ENCODE data around the gene ADGRL3.

The ADGRL3 gene

DNA sequence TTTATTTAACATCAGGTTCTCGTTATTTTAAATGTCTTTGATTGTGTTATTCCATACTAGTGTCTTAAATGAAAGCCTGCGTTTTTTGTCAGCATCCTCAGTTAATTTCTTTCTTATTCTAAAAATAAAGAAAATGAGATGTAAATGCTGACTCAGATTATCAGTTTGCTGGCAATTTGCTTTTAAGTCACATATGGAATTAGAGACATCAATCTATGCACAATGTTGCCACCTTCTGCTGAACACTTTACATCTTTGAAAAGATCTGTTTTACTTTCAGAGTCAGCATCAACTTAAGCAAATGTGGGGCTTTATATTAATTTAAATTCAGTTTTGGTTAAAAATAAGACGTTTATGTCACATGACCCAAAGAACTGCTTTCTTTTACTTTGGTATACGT is 99.2 kb downstream of the ADGRL3 start:
- Mint-ChIP-seq H3K36me3 (ENCODE audit: insufficient read depth) (no peaks in the 10 kb centered on the region), H3K27me3 (no peaks in the 10 kb centered on the region), H3K27ac (ENCODE audit: low read depth) (no peak overlapping the region), H3K4me3 (no peak overlapping the region), H3K9me3 (peaks cover 16% of the 10 kb centered on the region), H3K4me1 (no peaks in the 10 kb centered on the region)
- no peak for DNase-seq (ENCODE audit: low spot score in 2 of 2)
- ATAC-seq (replicated peaks; ENCODE audit: extremely low read depth, poor library complexity, severe bottlenecking): no peak

DNA sequence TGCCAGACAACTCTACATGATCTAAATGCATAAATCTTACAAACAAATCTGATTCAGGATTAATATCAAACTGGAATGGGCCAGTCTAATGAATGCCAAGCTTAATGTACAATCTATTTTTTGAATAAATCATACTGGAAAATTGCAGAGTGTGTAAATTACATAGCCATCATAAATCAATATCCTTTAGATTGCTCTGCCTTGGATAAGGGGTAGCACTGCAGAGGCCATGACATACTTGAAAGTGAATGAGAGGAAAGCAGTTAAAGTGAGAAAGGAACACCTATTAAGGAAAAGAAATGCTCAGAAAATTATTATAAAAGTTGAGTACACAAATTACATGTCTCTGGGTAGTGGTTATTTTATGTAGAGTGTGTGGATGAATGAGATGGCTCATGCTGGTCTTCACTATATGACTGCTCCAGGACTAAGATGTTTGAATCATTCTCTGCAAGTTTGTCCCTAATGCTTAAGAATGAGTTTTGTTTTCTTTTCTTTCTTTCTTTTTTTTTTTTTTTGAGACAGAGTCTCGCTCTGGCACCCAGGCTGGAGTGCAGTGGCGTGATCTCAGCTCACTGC is 100.2 kb downstream of the ADGRL3 start:
- Mint-ChIP-seq H3K4me1 (no peaks in the 10 kb centered on the region), H3K4me3 (no peak overlapping the region), H3K36me3 (ENCODE audit: insufficient read depth) (no peaks in the 10 kb centered on the region), H3K27me3 (no peaks in the 10 kb centered on the region), H3K9me3 (peaks cover 12% of the 10 kb centered on the region), H3K27ac (ENCODE audit: low read depth) (no peak overlapping the region)
- ATAC-seq (replicated peaks; ENCODE audit: extremely low read depth, poor library complexity, severe bottlenecking): no peak
- no peak for DNase-seq (ENCODE audit: low spot score in 2 of 2)

DNA sequence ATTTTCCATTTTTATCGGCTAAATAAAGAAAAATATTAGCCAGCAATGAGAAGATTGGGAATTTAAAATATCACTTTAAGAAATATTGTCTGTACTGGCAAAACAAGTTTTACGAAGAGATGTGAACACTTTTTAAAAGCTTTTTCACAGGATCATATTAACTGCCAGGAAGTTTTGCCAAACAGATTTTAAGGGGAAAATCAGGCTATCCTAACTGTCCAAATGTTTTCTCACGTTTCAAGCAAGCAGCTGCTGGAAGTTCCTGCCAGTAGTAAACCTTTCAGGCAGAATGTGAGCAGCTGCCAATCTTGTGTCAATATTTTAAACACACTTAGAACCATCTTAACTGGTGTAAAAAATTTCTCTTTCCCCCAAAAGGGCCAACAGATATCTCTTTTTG is 101.1 kb downstream of the ADGRL3 start:
- Mint-ChIP-seq H3K36me3 (ENCODE audit: insufficient read depth) (no peaks in the 10 kb centered on the region), H3K4me1 (no peaks in the 10 kb centered on the region), H3K4me3 (no peak overlapping the region), H3K27ac (ENCODE audit: low read depth) (no peak overlapping the region), H3K9me3 (peaks cover 11% of the 10 kb centered on the region), H3K27me3 (no peaks in the 10 kb centered on the region)
- no peak for ATAC-seq (replicated peaks; ENCODE audit: extremely low read depth, poor library complexity, severe bottlenecking)
- DNase-seq (ENCODE audit: low spot score in 2 of 2): no peak

DNA sequence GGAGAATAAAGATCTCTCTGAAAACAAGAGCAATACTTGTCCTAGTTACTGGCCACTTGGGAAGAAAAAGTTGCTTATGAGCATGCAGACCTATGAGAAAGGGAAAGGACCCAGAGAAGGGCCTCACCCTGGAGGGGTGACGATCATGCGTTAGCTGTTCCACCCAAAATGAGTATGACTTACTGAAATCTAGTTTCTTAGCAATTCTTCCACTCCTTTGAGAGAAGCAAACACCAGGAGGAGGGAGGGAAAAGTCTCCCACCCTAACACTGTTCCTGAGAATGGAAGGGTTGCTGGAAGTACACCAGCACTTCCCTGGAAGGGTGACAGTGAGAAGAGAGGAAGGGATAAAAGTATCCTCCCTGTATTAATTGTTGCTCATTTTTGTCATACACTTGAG is 107.9 kb downstream of the ADGRL3 start:
- Mint-ChIP-seq H3K27ac (ENCODE audit: low read depth) (no peak overlapping the region), H3K4me3 (no peak overlapping the region), H3K9me3 (peaks cover 15% of the 10 kb centered on the region), H3K36me3 (ENCODE audit: insufficient read depth) (no peaks in the 10 kb centered on the region), H3K27me3 (no peaks in the 10 kb centered on the region), H3K4me1 (no peaks in the 10 kb centered on the region)
- ATAC-seq (replicated peaks; ENCODE audit: extremely low read depth, poor library complexity, severe bottlenecking): no peak
- DNase-seq (ENCODE audit: low spot score in 2 of 2): no peak

DNA sequence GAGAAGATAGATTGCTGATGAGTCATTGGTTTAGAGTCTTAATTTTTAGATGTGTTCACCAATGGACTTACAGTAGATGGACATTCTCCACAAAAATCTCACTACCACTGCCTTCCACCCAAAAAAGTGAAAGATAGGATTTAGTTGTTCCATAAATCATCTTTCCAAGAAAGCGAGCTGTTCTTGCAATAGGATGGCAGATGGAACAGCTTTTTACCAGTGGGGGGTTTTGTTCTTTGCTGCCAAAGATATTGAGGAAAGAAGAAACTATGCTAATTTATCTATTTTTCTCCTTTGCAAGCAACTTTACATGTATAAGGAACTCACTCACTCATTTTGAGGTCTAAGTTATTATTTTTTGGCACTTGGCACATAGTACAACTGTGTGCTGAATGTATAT is 109.5 kb downstream of the ADGRL3 start:
- no peak overlapping the region for H3K27ac Mint-ChIP-seq (ENCODE audit: low read depth)
- H3K27me3 Mint-ChIP-seq: no peaks in the 10 kb centered on the region
- no peak overlapping the region for H3K4me3 Mint-ChIP-seq
- H3K36me3 Mint-ChIP-seq (ENCODE audit: insufficient read depth): no peaks in the 10 kb centered on the region
- ATAC-seq (replicated peaks; ENCODE audit: extremely low read depth, poor library complexity, severe bottlenecking) (no peak), DNase-seq (ENCODE audit: low spot score in 2 of 2) (no peak)
- peaks cover 18% of the 10 kb centered on the region for H3K9me3 Mint-ChIP-seq
- H3K4me1 Mint-ChIP-seq: no peaks in the 10 kb centered on the region

DNA sequence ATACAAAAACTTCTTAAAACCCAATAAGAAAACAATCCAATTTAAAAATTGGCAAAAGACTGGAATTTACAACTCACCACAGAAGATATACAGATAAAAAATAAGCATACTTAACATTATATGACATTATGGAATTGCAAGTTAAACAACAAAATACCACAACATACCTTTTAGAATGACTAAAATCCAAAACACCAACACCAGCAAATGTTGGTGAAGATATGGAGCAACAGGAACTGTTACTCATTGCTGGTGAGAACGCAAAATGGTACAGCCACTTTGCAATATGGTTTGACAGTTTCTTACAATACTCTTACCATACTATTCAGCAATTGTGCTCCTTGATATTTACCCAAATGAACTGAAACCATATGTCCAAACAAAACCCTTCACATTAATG is 112.4 kb downstream of the ADGRL3 start:
- ATAC-seq (replicated peaks; ENCODE audit: extremely low read depth, poor library complexity, severe bottlenecking) (no peak), DNase-seq (ENCODE audit: low spot score in 2 of 2) (no peak)
- Mint-ChIP-seq H3K36me3 (ENCODE audit: insufficient read depth) (no peaks in the 10 kb centered on the region), H3K4me1 (no peaks in the 10 kb centered on the region), H3K4me3 (no peak overlapping the region), H3K27ac (ENCODE audit: low read depth) (no peak overlapping the region), H3K9me3 (peaks cover 24% of the 10 kb centered on the region), H3K27me3 (no peaks in the 10 kb centered on the region)

DNA sequence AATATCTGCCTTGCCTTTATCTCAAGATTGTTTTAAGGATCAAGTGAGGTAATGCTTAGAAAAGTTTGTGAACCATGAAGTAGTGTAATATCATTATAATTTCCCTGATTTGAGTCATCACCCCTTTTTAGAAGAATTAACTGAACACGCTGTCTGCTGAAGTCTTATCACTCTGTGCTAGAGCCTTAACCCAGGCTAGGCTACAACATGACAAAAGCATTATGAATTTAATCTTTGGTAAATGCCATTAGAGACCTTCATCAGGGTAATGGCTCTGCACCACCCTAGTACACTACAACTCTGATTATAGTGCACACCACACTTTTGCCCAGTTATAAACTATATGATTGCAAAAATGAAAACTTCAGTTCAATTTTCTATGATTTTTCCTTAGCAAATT is 118.3 kb downstream of the ADGRL3 start:
- H3K27me3 Mint-ChIP-seq: no peaks in the 10 kb centered on the region
- ATAC-seq (replicated peaks; ENCODE audit: extremely low read depth, poor library complexity, severe bottlenecking) (no peak), DNase-seq (ENCODE audit: low spot score in 2 of 2) (no peak)
- no peak overlapping the region for H3K27ac Mint-ChIP-seq (ENCODE audit: low read depth)
- no peaks in the 10 kb centered on the region for H3K4me1 Mint-ChIP-seq
- no peaks in the 10 kb centered on the region for H3K36me3 Mint-ChIP-seq (ENCODE audit: insufficient read depth)
- peaks cover 19% of the 10 kb centered on the region for H3K9me3 Mint-ChIP-seq
- no peak overlapping the region for H3K4me3 Mint-ChIP-seq

DNA sequence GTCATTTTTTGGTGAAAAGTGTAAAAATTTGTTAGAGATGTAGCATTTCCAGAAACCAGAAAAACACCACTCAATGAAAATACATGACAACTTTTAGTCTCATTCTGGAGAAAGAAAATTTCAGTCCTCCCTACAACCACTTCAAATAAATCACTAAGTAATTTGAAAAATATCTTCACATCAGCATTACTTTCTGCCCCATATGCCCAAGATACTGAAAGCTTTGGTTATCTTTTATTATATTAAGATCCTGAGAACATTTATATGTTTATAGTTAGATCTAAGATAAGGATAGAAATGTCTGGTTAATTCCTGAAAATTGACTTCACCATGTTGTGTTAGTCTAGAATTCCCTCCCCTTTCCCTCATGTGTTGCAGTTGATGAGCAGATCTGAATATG is 119.0 kb downstream of the ADGRL3 start:
- no peaks in the 10 kb centered on the region for H3K36me3 Mint-ChIP-seq (ENCODE audit: insufficient read depth)
- DNase-seq (ENCODE audit: low spot score in 2 of 2) (no peak), ATAC-seq (replicated peaks; ENCODE audit: extremely low read depth, poor library complexity, severe bottlenecking) (no peak)
- no peak overlapping the region for H3K27ac Mint-ChIP-seq (ENCODE audit: low read depth)
- no peaks in the 10 kb centered on the region for H3K4me1 Mint-ChIP-seq
- H3K9me3 Mint-ChIP-seq: peaks cover 25% of the 10 kb centered on the region
- H3K27me3 Mint-ChIP-seq: no peaks in the 10 kb centered on the region
- no peak overlapping the region for H3K4me3 Mint-ChIP-seq

DNA sequence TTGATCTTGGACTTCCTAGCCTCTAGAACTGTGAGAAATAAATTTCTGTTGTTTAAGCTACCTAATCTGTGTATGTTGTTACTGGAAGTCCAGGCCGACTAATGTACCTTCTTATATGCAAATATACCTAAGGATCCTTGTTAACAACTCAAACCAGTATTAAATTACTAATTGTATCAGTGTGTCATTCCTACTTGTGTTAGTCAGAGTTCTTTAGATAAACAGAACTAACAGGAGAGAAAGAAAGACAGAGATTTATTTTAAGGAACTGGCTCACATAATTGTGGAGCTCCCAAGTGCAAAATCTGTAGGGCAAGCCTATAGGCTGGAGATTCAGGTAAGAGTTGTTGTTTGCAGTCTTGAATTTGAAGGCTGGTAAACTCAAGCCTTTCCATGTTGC is 120.0 kb downstream of the ADGRL3 start:
- no peak for DNase-seq (ENCODE audit: low spot score in 2 of 2)
- H3K27me3 Mint-ChIP-seq: no peaks in the 10 kb centered on the region
- H3K4me1 Mint-ChIP-seq: no peaks in the 10 kb centered on the region
- ATAC-seq (replicated peaks; ENCODE audit: extremely low read depth, poor library complexity, severe bottlenecking): no peak
- H3K36me3 Mint-ChIP-seq (ENCODE audit: insufficient read depth): no peaks in the 10 kb centered on the region
- no peak overlapping the region for H3K4me3 Mint-ChIP-seq
- no peak overlapping the region for H3K27ac Mint-ChIP-seq (ENCODE audit: low read depth)
- H3K9me3 Mint-ChIP-seq: peaks cover 25% of the 10 kb centered on the region

DNA sequence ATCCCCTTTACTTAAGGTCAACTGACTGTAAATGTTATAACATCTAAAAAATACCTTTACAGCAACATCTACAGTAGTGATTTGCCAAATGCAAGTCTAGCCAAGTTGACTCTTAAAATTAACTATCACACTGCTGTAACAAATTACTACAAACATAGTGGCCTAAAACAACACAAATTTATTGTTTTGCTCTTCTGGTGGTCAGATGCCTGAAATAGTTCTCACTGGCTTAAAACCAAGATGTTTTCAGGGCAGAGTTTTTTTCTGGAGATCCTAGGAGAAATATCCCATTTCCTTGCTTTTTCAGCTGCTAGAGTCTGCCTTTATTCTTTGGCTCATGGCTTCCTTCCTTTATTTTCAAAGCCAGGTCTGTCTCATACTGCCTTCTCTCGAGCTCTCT is 120.5 kb downstream of the ADGRL3 start:
- ATAC-seq (replicated peaks; ENCODE audit: extremely low read depth, poor library complexity, severe bottlenecking) (no peak), DNase-seq (ENCODE audit: low spot score in 2 of 2) (no peak)
- peaks cover 24% of the 10 kb centered on the region for H3K9me3 Mint-ChIP-seq
- no peak overlapping the region for H3K27ac Mint-ChIP-seq (ENCODE audit: low read depth)
- no peaks in the 10 kb centered on the region for H3K27me3 Mint-ChIP-seq
- no peaks in the 10 kb centered on the region for H3K36me3 Mint-ChIP-seq (ENCODE audit: insufficient read depth)
- no peak overlapping the region for H3K4me3 Mint-ChIP-seq
- no peaks in the 10 kb centered on the region for H3K4me1 Mint-ChIP-seq

DNA sequence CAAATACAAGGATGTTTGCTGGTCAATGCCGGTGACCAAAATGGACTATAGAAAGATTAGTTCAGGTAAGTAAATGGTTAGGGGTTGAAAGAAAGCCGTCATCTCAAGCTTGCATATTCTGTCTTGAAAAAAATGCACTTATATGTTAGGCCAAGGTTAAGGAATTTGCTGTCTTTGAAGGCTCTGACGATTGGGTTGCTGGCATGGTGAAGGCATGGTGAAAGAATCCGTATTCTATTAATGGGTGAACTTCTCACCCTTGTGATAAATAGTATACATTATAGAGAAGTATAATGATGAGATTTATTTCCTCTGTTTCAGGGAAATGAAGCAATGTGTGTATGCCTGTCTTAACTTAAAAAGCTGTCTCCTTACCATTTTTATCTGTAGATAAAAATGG is 132.6 kb downstream of the ADGRL3 start:
- H3K36me3 Mint-ChIP-seq (ENCODE audit: insufficient read depth): no peaks in the 10 kb centered on the region
- DNase-seq (ENCODE audit: low spot score in 2 of 2) (no peak), ATAC-seq (replicated peaks; ENCODE audit: extremely low read depth, poor library complexity, severe bottlenecking) (no peak)
- H3K4me3 Mint-ChIP-seq: no peak overlapping the region
- peaks cover 24% of the 10 kb centered on the region for H3K9me3 Mint-ChIP-seq
- no peak overlapping the region for H3K27ac Mint-ChIP-seq (ENCODE audit: low read depth)
- H3K27me3 Mint-ChIP-seq: no peaks in the 10 kb centered on the region
- no peaks in the 10 kb centered on the region for H3K4me1 Mint-ChIP-seq

DNA sequence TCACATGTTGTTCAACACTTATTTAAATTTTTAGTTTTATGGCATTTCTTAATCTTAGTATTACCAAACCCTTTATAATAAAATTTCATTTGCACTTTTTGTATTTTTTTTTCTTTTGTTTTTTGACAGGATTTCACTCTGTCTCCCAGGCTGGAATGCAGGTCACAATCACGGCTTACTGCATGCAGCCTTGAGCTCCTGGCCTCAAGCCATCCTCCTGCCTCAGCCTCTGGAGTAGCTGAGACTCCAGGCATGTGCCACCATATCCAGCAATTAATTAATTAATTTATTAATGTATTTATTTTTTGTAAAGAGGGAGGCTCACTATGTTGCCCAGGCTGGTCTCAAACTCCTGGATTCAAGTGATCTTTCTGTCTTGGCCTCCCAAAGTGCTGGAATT is 133.4 kb downstream of the ADGRL3 start:
- no peaks in the 10 kb centered on the region for H3K4me1 Mint-ChIP-seq
- no peak for ATAC-seq (replicated peaks; ENCODE audit: extremely low read depth, poor library complexity, severe bottlenecking)
- H3K27ac Mint-ChIP-seq (ENCODE audit: low read depth): no peak overlapping the region
- H3K36me3 Mint-ChIP-seq (ENCODE audit: insufficient read depth): no peaks in the 10 kb centered on the region
- H3K4me3 Mint-ChIP-seq: no peak overlapping the region
- H3K9me3 Mint-ChIP-seq: peaks cover 29% of the 10 kb centered on the region
- no peak for DNase-seq (ENCODE audit: low spot score in 2 of 2)
- H3K27me3 Mint-ChIP-seq: no peaks in the 10 kb centered on the region

DNA sequence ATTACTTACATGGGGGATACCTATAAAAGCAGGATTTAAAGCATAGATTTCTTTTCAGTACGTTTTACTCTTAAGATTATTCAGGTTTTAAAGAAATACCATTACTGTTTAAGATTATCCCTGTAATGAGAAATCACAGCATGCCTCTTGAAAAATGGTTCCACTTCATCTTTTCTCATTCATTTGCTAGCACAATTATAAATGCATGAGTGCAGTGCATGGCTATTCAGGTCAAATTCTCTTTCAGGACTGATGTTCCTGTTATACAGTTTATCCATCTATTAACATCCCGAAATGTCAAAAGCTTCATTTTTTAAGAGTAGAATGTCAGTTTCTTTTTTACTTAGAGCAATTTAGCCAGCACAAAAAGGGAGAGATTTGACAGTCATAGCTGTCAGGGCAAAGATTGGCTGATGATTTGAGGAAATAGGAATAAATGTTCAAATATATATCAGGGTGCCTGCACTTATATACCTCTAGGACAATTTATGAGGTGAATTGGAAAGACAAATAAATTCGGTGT is 135.2 kb downstream of the ADGRL3 start:
- no peak for ATAC-seq (replicated peaks; ENCODE audit: extremely low read depth, poor library complexity, severe bottlenecking)
- H3K27me3 Mint-ChIP-seq: no peaks in the 10 kb centered on the region
- H3K36me3 Mint-ChIP-seq (ENCODE audit: insufficient read depth): no peaks in the 10 kb centered on the region
- H3K4me3 Mint-ChIP-seq: no peak overlapping the region
- DNase-seq (ENCODE audit: low spot score in 2 of 2): no peak
- peaks cover 25% of the 10 kb centered on the region for H3K9me3 Mint-ChIP-seq
- no peaks in the 10 kb centered on the region for H3K4me1 Mint-ChIP-seq
- H3K27ac Mint-ChIP-seq (ENCODE audit: low read depth): no peak overlapping the region

DNA sequence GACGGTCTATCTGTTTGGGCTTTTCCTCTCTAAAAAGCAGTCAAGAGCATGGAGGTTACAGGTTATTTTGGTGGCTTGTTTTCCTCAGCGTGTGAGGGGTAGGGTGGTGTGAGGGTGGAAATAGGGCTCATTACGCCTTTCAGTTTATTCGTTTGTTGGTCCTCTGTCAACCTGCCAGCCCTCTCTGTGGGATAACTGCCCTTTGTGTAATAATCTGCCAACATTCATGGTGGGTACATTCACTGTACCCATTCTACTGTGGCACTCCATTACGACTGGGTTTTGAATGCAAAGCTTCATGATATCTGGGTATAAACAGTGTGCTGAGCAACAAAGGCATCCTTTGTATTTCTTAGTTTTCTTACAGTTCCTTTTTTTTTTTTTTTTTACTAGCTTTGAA is 136.4 kb downstream of the ADGRL3 start:
- Mint-ChIP-seq H3K27me3 (no peaks in the 10 kb centered on the region), H3K4me3 (no peak overlapping the region), H3K4me1 (no peaks in the 10 kb centered on the region), H3K27ac (ENCODE audit: low read depth) (no peak overlapping the region), H3K9me3 (peaks cover 23% of the 10 kb centered on the region), H3K36me3 (ENCODE audit: insufficient read depth) (no peaks in the 10 kb centered on the region)
- ATAC-seq (replicated peaks; ENCODE audit: extremely low read depth, poor library complexity, severe bottlenecking) (no peak), DNase-seq (ENCODE audit: low spot score in 2 of 2) (no peak)
